GM23248 (cell line): ENCODE results near the gene RUNX3. TPM values are rescaled to one million over a fixed set of nuclear protein-coding genes. Genes with fewer than 3 reads are reported as not detected.

ENCODE experiments used
- DNase-seq: peaks from one replicate; pipeline ENCODE4 v3.0.0-alpha.2; 2015
- H2AFZ ChIP-seq: fragments of 200-600 bp; sonication (generic); 2 replicates; pipeline ENCODE4 v1.6.1; 2016; ENCODE audit warnings: antibody characterized with exemption
- H3F3A ChIP-seq: fragments of 200-600 bp; sonication (generic); 2 replicates; pipeline ENCODE4 v1.6.1; 2016; ENCODE audit warnings: mild to moderate bottlenecking, antibody characterized with exemption, mixed run types; ENCODE audit not compliant: insufficient read depth
- H3K27ac ChIP-seq: fragments of 200-600 bp; sonication (generic); 2 replicates; pipeline ENCODE4 v1.5.1; 2016; ENCODE audit warnings: mild to moderate bottlenecking
- H3K27me3 ChIP-seq: fragments of 200-600 bp; sonication (generic); replicated peaks from 2 replicates; pipeline ENCODE4 v1.6.1; 2016; ENCODE audit warnings: mild to moderate bottlenecking; ENCODE audit not compliant: insufficient read depth
- H3K36me3 ChIP-seq: fragments of 200-600 bp; sonication (generic); 2 replicates; pipeline ENCODE4 v1.6.1; 2016; ENCODE audit warnings: low read depth, mild to moderate bottlenecking
- H3K4me1 ChIP-seq: fragments of 200-600 bp; sonication (generic); 2 replicates; pipeline ENCODE4 v1.6.1; 2016; ENCODE audit warnings: mild to moderate bottlenecking; ENCODE audit not compliant: insufficient read depth
- H3K4me2 ChIP-seq: fragments of 200-600 bp; sonication (generic); one replicate; pipeline ENCODE4 v1.6.1; 2016; ENCODE audit warnings: mild to moderate bottlenecking; ENCODE audit not compliant: unreplicated experiment
- H3K4me3 ChIP-seq: fragments of 200-600 bp; sonication (generic); 2 replicates; pipeline ENCODE4 v1.5.1; 2016; ENCODE audit warnings: mild to moderate bottlenecking
- H3K79me2 ChIP-seq: fragments of 200-600 bp; sonication (generic); 2 replicates; pipeline ENCODE4 v1.6.1; 2016; ENCODE audit warnings: mild to moderate bottlenecking; ENCODE audit not compliant: insufficient read depth
- H3K9ac ChIP-seq: fragments of 200-600 bp; sonication (generic); 2 replicates; pipeline ENCODE4 v1.6.1; 2016; ENCODE audit warnings: mild to moderate bottlenecking
- H3K9me2 ChIP-seq: fragments of 200-600 bp; sonication (generic); 2 replicates; pipeline ENCODE4 v1.6.1; 2016; ENCODE audit warnings: mixed run types, mild to moderate bottlenecking, moderate library complexity; ENCODE audit not compliant: insufficient read depth
- H3K9me3 ChIP-seq: fragments of 200-600 bp; sonication (generic); one replicate; pipeline ENCODE4 v1.6.1; 2017; ENCODE audit warnings: low read depth
- H4K20me1 ChIP-seq: fragments of 200-600 bp; sonication (generic); 2 replicates; pipeline ENCODE4 v1.6.0; 2016; ENCODE audit not compliant: insufficient read depth
- EZH2 ChIP-seq: fragments of 200-600 bp; sonication (generic); IDR thresholded peaks from 2 replicates; pipeline ENCODE4 v1.6.1; 2018; ENCODE audit warnings: antibody characterized with exemption, mild to moderate bottlenecking; ENCODE audit not compliant: insufficient read depth, poor library complexity, severe bottlenecking
- EZH2phosphoT487 ChIP-seq: fragments of 200-600 bp; sonication (generic); IDR thresholded peaks from 2 replicates; pipeline ENCODE4 v1.6.1; 2018; ENCODE audit warnings: antibody characterized with exemption, moderate library complexity, mild to moderate bottlenecking, low read depth; ENCODE audit not compliant: insufficient read depth
- WGBS, 2 experiments: methylation state at CpG; one replicate each; pipeline ENCODE4 v1.1.6; 2015 to 2017; ENCODE audit warnings: low lambda C conversion rate in 2 of 2, low coverage in 1 of 2; ENCODE audit errors: missing lambda C conversion rate in 2 of 2; 5-methylcytosine and 5-hydroxymethylcytosine counted together
- in situ Hi-C: fragments of 300-500 bp; cut with MboI; formaldehyde crosslinking; loops from 2 replicates; pipeline ENCODE4 v1.15.0; 2020
- polyA plus RNA-seq: library from polyadenylated mRNA; unstranded; fragments of >200 nt; fragmentation: Nextera tagmentation; extraction: Ambion mirVana; gene quantifications from 2 replicates; pipeline ENCODE4 v1.2.1, GENCODE V29; 2016
- total RNA-seq: library from RNA; depleted of rRNA; stranded (reverse); fragments of >200 nt; shearing (Covaris generic); gene quantifications from 2 replicates; pipeline ENCODE4 v1.2.3, GENCODE V29; 2014

Gene RUNX3
- total and polyA plus RNA-seq, 2 experiments from 2014 or later: 0.43 to 1.4 TPM

- TF ChIP-seq EZH2phosphoT487 (no peak), EZH2 (no peak)
- Histone ChIP-seq H3K4me2 (no peak overlapping the region), H3K27ac (no peak overlapping the region), H3F3A (no peaks in the 10 kb centered on the region), H3K9me2 (no peaks in the 10 kb centered on the region), H4K20me1 (no peaks in the 10 kb centered on the region), H3K9ac (no peak overlapping the region), H3K36me3 (no peaks in the 10 kb centered on the region), H2AFZ (no peak overlapping the region), H3K79me2 (no peaks in the 10 kb centered on the region), H3K4me3 (no peak overlapping the region), H3K4me1 (no peaks in the 10 kb centered on the region), H3K27me3 (peaks cover 7% of the 10 kb centered on the region; the same call in 1 of the 2 replicates), H3K9me3 (no peaks in the 10 kb centered on the region)
- DNase-seq: no peak
- 77 to 80% methylated on average over 11 of the region's 11 CpGs for WGBS, 2 experiments
- in situ Hi-C loops: no loop called here
Measured at GRCh38 chr1:24936684-24937083, 6.6 kb upstream of the RUNX3 start.

GRCh38 chr1:24935615-24936484 is 5.8 kb upstream of the RUNX3 start:
- WGBS, 2 experiments: 80 to 84% methylated on average over 13 of the region's 13 CpGs
- no peak for DNase-seq
- no peaks in the 10 kb centered on the region for H3K36me3 ChIP-seq
- H3K9me3 ChIP-seq: no peaks in the 10 kb centered on the region
- H3F3A ChIP-seq: no peaks in the 10 kb centered on the region
- H3K4me2 ChIP-seq: no peak overlapping the region
- in situ Hi-C loops: no loop called here
- H4K20me1 ChIP-seq: no peaks in the 10 kb centered on the region
- no peak overlapping the region for H3K4me3 ChIP-seq
- no peak overlapping the region for H2AFZ ChIP-seq
- H3K79me2 ChIP-seq: no peaks in the 10 kb centered on the region
- no peaks in the 10 kb centered on the region for H3K9me2 ChIP-seq
- peaks cover 7% of the 10 kb centered on the region; the same call in 1 of the 2 replicates for H3K27me3 ChIP-seq
- no peak overlapping the region for H3K9ac ChIP-seq
- TF ChIP-seq EZH2: no peak
- TF ChIP-seq EZH2phosphoT487: no peak
- no peak overlapping the region for H3K27ac ChIP-seq
- H3K4me1 ChIP-seq: no peaks in the 10 kb centered on the region

GRCh38 chr1:24935196-24935526 is 5.1 kb upstream of the RUNX3 start:
- H3K4me2 ChIP-seq: no peak overlapping the region
- no peak overlapping the region for H3K27ac ChIP-seq
- in situ Hi-C loops: no loop called here
- no peaks in the 10 kb centered on the region for H3K9me2 ChIP-seq
- H3K79me2 ChIP-seq: no peaks in the 10 kb centered on the region
- H3K4me3 ChIP-seq: no peak overlapping the region
- no peaks in the 10 kb centered on the region for H3K9me3 ChIP-seq
- no peak for DNase-seq
- no peaks in the 10 kb centered on the region for H4K20me1 ChIP-seq
- no peak overlapping the region for H3K9ac ChIP-seq
- WGBS, 2 experiments: 76 to 81% methylated on average over 7 to 11 of the region's 11 CpGs
- TF ChIP-seq EZH2phosphoT487 (no peak), EZH2 (no peak)
- no peaks in the 10 kb centered on the region for H3K36me3 ChIP-seq
- H2AFZ ChIP-seq: no peak overlapping the region
- no peaks in the 10 kb centered on the region for H3K4me1 ChIP-seq
- H3K27me3 ChIP-seq: peaks cover 7% of the 10 kb centered on the region; the same call in 1 of the 2 replicates
- H3F3A ChIP-seq: no peaks in the 10 kb centered on the region

DNA sequence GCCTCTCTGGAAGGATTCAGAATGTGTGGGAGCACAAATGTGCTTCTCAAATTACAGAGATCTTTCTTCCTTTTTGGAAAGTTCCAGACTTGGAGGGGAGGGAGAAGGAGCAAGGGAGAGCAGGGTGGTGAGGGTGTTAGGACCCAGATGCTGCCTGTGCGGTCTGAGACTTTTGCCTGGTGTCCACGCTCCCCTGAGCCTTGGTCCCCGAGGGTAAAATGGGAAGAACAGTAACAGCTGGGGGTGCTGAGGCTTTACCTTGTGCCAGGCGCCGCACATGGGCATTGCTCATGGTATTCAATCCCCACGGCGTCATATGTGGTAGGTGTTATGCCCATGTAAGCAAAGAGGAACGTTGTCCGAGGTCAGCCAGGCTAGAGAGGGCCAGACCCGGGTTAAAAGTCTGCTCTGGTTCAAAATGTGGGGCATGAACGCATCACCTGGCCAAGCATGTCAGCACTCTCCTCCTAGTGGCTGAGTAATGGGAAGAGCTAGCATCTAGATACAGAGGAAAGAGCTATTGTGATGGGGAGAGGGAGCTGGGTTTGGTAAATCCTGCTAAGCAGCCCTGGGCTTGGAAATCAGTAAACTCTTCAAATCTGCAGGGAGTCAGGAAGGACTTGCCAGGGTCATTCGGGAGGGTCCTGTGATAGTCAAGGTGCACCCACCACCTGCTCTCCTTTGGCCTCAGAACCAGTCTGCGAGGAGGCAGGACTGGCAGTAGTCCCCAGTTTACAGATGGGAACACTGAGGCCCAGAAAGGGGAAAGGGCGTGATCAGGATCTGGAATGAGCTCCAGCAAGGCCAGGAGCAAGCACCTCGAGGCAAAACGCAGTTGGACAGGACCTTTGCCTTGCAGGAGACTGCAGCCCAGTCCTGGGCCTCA is 4.5 kb upstream of the RUNX3 start:
- peaks cover 7% of the 10 kb centered on the region; the same call in 1 of the 2 replicates for H3K27me3 ChIP-seq
- H3K9me2 ChIP-seq: no peaks in the 10 kb centered on the region
- no peak overlapping the region for H3K4me2 ChIP-seq
- WGBS, 2 experiments: 77% methylated on average over 16 of the region's 16 CpGs
- H3K9me3 ChIP-seq: no peaks in the 10 kb centered on the region
- TF ChIP-seq EZH2phosphoT487: no peak
- TF ChIP-seq EZH2: no peak
- in situ Hi-C loops: no loop called here
- no peak overlapping the region for H2AFZ ChIP-seq
- H3K27ac ChIP-seq: no peak overlapping the region
- H3K36me3 ChIP-seq: no peaks in the 10 kb centered on the region
- H3K9ac ChIP-seq: no peak overlapping the region
- no peaks in the 10 kb centered on the region for H3K4me1 ChIP-seq
- no peaks in the 10 kb centered on the region for H3K79me2 ChIP-seq
- H3F3A ChIP-seq: no peaks in the 10 kb centered on the region
- no peaks in the 10 kb centered on the region for H4K20me1 ChIP-seq
- no peak overlapping the region for H3K4me3 ChIP-seq
- DNase-seq: no peak
